Fibroblast of lung (primary cell): ENCODE data around the gene CTSZ. TPM values are rescaled to one million over a fixed set of nuclear protein-coding genes. Genes with fewer than 3 reads are reported as not detected.

Experiments used
- DNase-seq, 2 donors: peaks; one replicate each; pipeline versions ENCODE4 v3.0.0 to v3.0.0-alpha.2; 2010; ENCODE audit warnings: low read depth in 2 of 2
- H2AFZ ChIP-seq: 2 replicates; pipeline ENCODE4 v1.5.1; 2012; ENCODE audit warnings: low read length, control low read depth, inconsistent platforms
- H3K27ac ChIP-seq: 2 replicates; pipeline ENCODE4 v1.5.1; 2011; ENCODE audit warnings: low read length, control low read depth; ENCODE audit not compliant: insufficient read depth
- H3K27me3 ChIP-seq: 2 replicates; pipeline ENCODE4 v1.5.1; 2011; ENCODE audit warnings: mild to moderate bottlenecking, low read length; ENCODE audit not compliant: control insufficient read depth, insufficient read depth
- H3K36me3 ChIP-seq: 2 replicates; pipeline ENCODE4 v1.5.1; 2011; ENCODE audit warnings: low read length; ENCODE audit not compliant: control insufficient read depth, insufficient read depth
- H3K4me1 ChIP-seq: 2 replicates; pipeline ENCODE4 v1.5.1; 2011; ENCODE audit warnings: low read length; ENCODE audit not compliant: control insufficient read depth, insufficient read depth; ENCODE audit errors: extremely low read depth
- H3K4me2 ChIP-seq: 2 replicates; pipeline ENCODE4 v1.5.1; 2011; ENCODE audit warnings: low read length, control low read depth; ENCODE audit not compliant: insufficient read depth; ENCODE audit errors: extremely low read depth
- H3K4me3 ChIP-seq, 4 experiments: fragments of 200-600 bp in 1 of 4; sonication (generic) in 1 of 4; replicated peaks in 1 of 4; 2 replicates each; pipeline ENCODE4 v1.5.1; 2011 to 2016; ENCODE audit warnings: low read length in 4 of 4, low read depth in 3 of 4, mild to moderate bottlenecking in 3 of 4, control low read depth in 2 of 4, inconsistent platforms in 1 of 4, mixed read lengths in 1 of 4; ENCODE audit not compliant: insufficient read depth in 1 of 4; ENCODE audit errors: control extremely low read depth in 1 of 4
- H3K79me2 ChIP-seq: 2 replicates; pipeline ENCODE4 v1.5.1; 2012; ENCODE audit warnings: mild to moderate bottlenecking, low read length, inconsistent platforms; ENCODE audit not compliant: control insufficient read depth, insufficient read depth
- H3K9ac ChIP-seq: 2 replicates; pipeline ENCODE4 v1.5.1; 2011; ENCODE audit warnings: mild to moderate bottlenecking, low read length, control low read depth; ENCODE audit not compliant: insufficient read depth
- H3K9me3 ChIP-seq: 2 replicates; pipeline ENCODE4 v1.5.1; 2012; ENCODE audit warnings: low read depth, low read length; ENCODE audit not compliant: control insufficient read depth, insufficient read depth
- H4K20me1 ChIP-seq: 2 replicates; pipeline ENCODE4 v1.5.1; 2011; ENCODE audit warnings: low read length; ENCODE audit not compliant: control insufficient read depth, insufficient read depth; ENCODE audit errors: extremely low read depth
- CTCF ChIP-seq, 2 donors: IDR thresholded peaks in 1 of 2; conservative IDR thresholded peaks in 1 of 2; 1 replicate in 1 of 2; 2 replicates in 1 of 2; pipeline ENCODE4 v1.5.1; 2011 to 2012; ENCODE audit warnings: low read length in 2 of 2, control low read depth in 1 of 2, inconsistent platforms in 1 of 2, low read depth in 1 of 2, mild to moderate bottlenecking in 1 of 2
- EZH2 ChIP-seq: IDR thresholded peaks from 2 replicates; pipeline ENCODE4 v1.5.1; 2012; ENCODE audit warnings: low read length, control low read depth, mild to moderate bottlenecking; ENCODE audit errors: missing control alignments
- polyA plus RNA-seq, 2 donors: library from polyadenylated mRNA; depleted of rRNA in 1 of 2; stranded (reverse) in 1 of 2; unstranded in 1 of 2; fragments of >200 nt; gene quantifications; 2 replicates each; pipeline ENCODE4 v1.2.1, GENCODE V29; 2011 to 2012; ENCODE audit warnings: missing spikeins in 1 of 2
- total RNA-seq: library from RNA; depleted of rRNA; stranded (reverse); fragments of >200 nt; gene quantifications from 2 replicates; pipeline ENCODE4 v1.2.1, GENCODE V29; 2014

CTSZ gene
- total and polyA plus RNA-seq, 2 donors (not counting 1 experiment from before 2014, with no cell fraction given), result 201 to 250 TPM

DNA sequence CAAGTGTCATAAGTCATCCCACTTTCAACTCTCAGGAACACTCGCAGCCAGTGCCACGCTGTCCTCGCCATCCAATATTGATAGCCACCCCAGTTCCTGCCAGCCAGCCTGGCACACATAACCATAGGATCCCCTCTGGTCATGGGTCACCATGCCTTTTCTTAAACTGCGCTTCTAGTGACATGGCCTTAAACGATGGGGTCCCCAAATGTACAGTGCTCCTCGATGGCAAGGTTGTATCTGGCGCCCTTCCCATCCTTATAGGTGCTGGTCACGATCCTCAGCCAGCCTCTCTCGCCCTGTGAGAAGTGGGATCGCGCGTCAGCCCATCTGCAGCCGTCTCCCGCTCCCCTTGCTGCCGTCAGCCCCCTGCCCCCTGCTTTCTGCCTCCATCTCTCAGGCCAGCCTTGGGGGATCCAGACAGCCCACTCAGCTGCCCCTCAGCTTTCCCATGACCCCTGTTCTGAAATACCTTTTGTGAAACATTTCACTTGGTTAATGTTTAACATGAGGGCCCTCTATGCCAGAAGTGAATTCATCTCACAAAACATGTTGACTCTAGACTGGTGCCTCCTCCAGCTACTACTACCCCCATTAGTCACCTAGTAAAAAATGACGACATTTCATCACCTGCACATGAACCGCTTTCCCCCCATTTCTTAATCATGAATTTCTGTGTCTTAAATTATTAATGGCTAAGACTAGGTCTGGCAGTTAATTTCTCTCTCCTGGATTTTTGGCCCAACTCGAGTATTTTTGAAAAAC is 11.4 kb downstream of the CTSZ start:
- no peak for DNase-seq
- H3K4me1 ChIP-seq, result peaks cover 2% of the 10 kb centered on the region
- no peak overlapping the region for H3K9ac ChIP-seq
- no peak overlapping the region for H3K4me3 ChIP-seq
- no peaks in the 10 kb centered on the region for H4K20me1 ChIP-seq
- H3K79me2 ChIP-seq, result no peaks in the 10 kb centered on the region
- no peak overlapping the region for H2AFZ ChIP-seq
- H3K36me3 ChIP-seq, result peaks cover 28% of the 10 kb centered on the region
- no peak overlapping the region for H3K4me2 ChIP-seq
- TF ChIP-seq CTCF (conservative IDR thresholded peaks at IDR 0.05 in 1 of 2, IDR thresholded peaks at IDR 0.05 in 1 of 2; ENCODE audit: low read depth in 1 of 2, low read length in 2 of 2), result no peak
- TF ChIP-seq EZH2, result no peak
- H3K27ac ChIP-seq, result no peak overlapping the region
- no peaks in the 10 kb centered on the region for H3K27me3 ChIP-seq
- no peaks in the 10 kb centered on the region for H3K9me3 ChIP-seq

DNA sequence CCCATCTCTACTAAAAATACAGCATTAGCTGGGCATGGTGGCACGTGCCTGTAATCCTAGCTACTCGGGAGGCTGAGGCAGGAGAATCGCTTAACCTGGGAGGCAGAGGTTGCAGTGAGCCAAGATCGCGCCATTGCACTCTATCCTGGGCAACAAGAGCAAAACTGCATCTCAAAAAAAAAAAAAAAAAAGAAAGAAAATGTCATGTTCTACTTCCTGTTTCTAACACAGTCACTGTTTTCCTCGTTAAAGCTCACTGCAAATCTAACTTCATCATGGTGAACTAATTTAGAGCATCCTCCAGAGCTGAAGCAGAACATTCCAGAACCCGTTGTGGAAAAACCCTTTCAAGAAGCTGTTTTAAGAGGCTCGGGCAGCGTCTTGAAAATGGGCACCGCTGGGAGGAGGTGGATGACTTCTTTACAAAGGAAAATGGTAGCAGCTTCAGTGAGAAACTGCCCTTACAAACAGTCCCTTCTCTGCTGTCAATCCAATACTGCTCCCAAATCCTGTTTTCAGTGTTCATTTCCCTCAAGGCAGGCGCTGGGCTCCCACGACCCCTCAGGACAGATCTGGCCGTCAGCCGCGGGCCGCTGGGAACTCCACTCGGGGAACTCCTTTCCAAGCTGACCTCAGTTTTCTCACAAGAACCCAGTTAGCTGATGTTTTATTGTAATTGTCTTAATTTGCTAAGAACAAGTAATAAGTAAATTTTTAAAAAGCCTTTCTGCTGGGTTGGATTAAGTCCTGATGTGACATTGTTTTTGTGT is 12.5 kb downstream of the CTSZ start:
- H3K9me3 ChIP-seq, result no peaks in the 10 kb centered on the region
- H3K9ac ChIP-seq, result no peak overlapping the region
- no peak overlapping the region for H2AFZ ChIP-seq
- peaks cover 2% of the 10 kb centered on the region for H3K4me1 ChIP-seq
- H3K27ac ChIP-seq, result no peak overlapping the region
- no peak for TF ChIP-seq EZH2
- no peak for TF ChIP-seq CTCF (conservative IDR thresholded peaks at IDR 0.05 in 1 of 2, IDR thresholded peaks at IDR 0.05 in 1 of 2; ENCODE audit: low read depth in 1 of 2, low read length in 2 of 2)
- no peak for DNase-seq
- peaks cover 29% of the 10 kb centered on the region for H3K36me3 ChIP-seq
- H3K4me3 ChIP-seq, result no peak overlapping the region
- no peaks in the 10 kb centered on the region for H4K20me1 ChIP-seq
- no peaks in the 10 kb centered on the region for H3K79me2 ChIP-seq
- H3K4me2 ChIP-seq, result no peak overlapping the region
- no peaks in the 10 kb centered on the region for H3K27me3 ChIP-seq
